ENCODE results near the gene IL4I1.
A peak's percentile ranks its signal among the peaks of the same experiment; 100 is the strongest.

The IL4I1 gene

GRCh38 chr19:49862391-49863253 is 34.1 kb downstream of the IL4I1 start:
- DNase-seq (ENCODE audit: low spot score) = no peak

DNA sequence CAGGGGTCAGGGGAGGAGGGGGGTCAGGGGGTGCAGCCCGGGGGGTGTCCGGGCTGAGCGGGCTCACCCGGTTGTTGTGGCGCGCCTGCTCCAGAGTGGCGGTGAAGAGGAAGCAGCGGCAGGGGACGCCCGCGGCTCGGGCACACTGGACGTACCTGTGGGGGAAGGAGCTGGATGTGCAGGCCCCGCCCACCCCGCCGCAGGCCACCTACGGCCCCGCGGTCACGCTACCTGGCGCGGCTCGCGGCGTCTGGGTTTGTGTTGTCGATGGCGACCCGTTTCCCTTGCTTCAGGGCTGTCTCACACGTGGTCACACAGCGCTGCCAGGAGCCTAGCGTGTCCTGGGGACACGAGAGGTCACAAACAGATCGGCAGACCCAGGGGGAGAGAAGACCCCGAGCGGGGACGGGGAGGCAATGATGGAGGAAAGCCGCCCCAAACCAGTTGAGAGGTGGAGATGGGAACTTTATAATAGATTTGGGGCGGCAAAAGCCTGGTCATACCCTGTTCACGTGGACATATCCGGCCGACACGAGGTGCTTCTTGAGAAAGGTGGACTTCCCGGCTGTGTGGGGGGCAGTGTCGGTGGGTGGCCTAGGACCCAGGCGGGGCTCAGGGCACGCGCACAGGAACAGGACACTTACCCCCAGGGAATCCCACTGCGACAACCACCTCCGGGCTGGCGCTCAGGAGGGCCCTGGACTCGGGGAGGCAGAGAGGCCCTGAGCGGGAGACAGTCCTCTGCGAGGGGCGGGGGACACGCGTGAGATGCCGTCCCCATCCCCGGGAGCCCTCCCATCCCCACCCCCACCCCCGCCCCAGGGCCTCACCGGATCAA is 34.9 kb downstream of the IL4I1 start:
- DNase-seq (ENCODE audit: low spot score) = no peak

DNA sequence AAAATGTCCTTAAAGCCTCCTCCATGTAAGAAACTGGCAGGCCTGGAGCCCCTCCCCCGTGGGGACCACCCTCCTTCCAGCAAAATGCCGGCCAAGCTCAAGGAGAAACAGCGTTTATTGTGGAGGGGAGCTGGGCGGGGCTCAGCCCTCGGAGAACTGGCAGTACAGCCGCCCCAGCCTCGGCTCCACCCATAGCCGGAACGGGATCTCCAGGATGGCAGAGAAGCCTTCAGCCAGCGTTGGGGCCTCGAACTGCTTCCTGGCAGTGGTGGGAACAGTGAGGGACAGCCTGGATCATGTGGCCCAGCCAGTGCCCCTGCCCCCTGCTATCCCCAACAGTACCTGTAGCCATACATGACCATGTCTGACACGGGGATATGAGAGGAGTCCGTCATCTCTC is 35.6 kb downstream of the IL4I1 start:
- DNase-seq (ENCODE audit: low spot score) = no peak

DNA sequence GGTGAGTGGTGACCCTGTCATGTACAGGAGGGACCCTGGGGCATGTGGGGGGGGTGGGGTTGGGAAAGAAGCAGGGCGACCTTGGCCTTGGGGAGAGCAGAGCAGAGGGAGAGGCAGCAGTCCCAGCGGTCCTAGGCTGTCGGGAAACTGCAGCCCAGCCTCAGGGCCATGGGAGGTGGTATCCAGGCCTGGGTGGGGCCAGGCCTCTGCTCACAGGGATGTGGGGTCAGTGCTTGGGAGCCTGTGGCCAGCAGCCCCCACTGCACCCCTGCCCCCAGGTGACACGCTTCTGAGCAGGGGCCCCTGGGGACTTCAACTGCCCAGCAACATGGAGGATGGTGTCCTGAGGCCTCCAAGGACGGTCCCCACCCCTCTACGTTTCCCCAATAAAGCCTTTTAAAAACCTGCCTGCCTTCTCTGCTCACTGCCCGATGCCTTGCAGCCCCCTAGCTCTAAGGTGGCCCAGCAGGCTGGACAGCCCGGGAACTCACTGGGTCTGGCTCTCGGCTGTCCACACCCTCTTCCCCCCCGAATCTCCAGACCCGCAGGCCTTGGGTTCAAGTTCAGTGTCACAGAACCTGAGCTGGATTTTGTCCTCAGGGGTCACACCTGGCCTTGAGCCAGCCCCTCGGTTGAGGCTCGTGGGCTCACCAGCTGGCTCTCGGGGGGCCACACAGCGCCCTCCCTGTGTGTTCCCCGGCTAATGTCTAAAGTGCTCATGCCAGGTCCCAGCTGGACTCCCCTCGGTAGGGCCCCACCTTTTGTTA is 36.2 kb downstream of the IL4I1 start:
- no peak for DNase-seq (ENCODE audit: low spot score)

DNA sequence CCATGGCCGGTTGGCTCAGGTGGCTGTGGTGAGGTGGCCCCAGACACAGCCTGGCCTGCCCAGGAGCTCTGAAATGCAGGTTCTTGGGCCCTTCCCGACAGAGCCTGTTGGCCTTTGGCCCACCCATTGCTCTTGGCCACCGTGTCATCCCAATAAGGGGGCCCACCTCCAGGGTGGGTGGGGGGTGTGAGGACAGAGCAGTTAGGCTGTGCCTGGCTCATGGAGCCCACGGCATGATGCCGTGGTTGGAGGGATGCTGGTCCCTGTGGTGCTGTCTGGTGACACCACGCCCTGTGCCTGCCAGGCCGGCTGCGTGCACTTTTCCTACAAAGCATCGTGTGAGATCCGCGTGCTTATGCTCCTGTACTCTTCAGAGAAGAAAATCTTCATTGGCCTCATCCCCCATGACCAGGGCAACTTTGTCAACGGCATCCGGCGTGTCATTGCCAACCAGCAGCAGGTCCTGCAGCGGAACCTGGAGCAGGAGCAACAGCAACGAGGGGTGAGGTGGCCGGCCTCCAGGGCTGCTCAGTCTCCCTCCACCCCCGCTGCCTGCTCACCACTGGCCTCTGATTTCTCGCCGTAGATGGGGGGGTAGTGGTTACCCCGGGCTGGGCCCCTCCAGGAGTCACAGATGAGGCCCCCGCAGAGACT is 36.9 kb downstream of the IL4I1 start:
- DNase-seq (ENCODE audit: low spot score) = no peak

DNA sequence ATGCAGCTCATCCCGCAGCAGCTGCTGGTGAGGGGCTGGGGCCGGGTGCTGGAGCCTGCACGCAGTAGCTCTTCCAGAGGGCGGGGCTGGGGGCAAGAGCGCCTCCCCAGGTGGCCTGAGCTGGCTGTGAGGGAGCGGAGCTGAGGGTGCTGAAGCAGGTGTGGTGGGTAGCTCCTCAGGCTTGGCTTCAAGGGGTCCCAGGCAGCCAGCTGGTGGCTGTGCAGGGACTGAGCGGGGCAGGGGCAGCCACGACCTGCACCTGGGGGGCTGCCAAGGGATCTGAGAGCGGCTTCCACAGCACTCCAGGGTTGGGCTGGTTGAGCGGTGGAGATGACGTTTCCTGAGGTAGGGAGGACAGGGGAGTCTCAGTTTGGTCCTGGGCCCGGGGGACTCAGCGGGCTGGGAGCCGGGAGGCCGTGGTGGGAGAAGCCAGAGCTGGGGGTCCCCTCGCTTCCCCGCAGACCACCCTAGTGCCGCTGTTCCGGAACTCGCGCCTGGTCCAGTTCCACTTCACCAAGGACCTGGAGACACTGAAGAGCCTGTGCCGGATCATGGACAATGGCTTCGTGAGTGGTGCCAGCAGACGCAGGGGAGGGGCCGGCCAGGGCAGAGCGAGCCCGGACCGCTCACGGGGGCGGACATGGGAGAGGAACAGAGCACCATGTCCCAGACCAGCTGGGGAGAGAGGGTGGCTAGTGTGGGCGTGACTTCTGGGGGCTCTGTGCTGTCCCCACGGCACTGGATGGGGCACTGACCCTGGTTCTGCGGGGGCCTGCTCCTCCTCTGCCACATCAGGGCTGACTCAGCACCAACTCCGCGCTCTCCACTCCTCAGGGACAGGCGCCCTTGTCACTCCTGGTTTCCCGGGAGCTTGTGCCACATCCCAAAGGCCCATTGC is 38.4 kb downstream of the IL4I1 start:
- no peak for DNase-seq (ENCODE audit: low spot score)

- no peak for DNase-seq (ENCODE audit: low spot score)
Measured at GRCh38 chr19:49857838-49858087, 38.9 kb downstream of the IL4I1 start.

DNA sequence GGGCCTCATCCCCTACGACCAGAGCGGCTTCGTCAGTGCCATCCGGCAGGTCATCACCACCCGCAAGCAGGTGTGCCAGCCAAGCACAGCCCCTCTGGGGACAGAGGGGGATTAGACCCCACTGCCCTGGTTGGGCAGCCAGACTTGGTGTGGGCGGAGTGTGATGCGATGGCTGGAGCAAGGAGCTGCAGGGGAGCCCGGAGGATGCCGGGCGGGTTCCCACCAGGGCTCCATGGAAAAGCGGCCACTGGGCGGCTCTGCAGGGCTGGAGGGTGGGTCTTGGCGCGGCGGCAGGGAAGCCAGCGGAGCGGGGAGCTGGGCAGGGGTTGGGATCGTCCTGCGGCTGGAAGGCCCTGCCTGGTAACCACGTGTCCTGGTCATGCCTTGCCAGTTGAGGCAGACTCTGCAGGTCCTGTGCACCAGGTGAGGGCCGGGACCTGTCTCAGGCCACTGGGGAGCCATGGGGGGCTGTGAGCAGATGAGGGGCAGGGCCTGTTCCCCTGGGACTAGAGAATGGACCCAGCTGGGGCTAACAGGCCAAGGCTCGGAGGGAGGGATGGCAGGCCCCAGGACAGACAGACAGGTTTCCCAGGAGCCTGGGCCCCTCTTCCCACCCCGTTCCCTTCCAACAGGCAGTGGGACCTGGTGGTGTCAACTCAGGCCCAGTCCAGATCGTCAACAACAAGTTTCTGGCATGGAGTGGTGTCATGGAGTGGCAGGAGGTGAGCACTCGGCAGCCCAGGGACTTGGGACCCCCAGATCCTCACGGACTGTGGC is 39.4 kb downstream of the IL4I1 start:
- no peak for DNase-seq (ENCODE audit: low spot score)

- no peak for DNase-seq (ENCODE audit: low spot score)
Measured at GRCh38 chr19:49856574-49857021, 40.1 kb downstream of the IL4I1 start.

GRCh38 chr19:49855676-49856573 is 40.8 kb downstream of the IL4I1 start:
- DNase-seq (ENCODE audit: low spot score) = no peak

DNA sequence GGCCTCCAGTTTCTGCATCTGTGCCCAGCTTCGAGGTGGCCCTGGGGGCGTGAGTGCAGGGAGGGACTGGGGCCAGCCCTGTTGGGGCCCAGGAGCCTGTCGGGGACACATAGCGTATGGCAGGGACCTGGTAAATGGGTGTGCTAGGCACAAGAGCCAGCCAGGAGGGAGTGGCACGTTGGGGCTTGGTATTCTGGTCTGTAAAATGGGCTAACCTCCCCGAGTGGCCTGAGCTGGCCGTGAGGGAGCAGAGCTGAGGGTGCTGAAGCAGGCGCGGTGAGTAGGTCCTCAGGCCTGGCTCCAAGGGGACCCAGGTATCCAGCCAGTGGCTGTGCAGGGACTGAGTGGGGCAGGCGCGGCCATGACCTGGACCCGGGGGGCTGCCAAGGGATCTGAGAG is 41.4 kb downstream of the IL4I1 start:
- no peak for DNase-seq (ENCODE audit: low spot score)

DNA sequence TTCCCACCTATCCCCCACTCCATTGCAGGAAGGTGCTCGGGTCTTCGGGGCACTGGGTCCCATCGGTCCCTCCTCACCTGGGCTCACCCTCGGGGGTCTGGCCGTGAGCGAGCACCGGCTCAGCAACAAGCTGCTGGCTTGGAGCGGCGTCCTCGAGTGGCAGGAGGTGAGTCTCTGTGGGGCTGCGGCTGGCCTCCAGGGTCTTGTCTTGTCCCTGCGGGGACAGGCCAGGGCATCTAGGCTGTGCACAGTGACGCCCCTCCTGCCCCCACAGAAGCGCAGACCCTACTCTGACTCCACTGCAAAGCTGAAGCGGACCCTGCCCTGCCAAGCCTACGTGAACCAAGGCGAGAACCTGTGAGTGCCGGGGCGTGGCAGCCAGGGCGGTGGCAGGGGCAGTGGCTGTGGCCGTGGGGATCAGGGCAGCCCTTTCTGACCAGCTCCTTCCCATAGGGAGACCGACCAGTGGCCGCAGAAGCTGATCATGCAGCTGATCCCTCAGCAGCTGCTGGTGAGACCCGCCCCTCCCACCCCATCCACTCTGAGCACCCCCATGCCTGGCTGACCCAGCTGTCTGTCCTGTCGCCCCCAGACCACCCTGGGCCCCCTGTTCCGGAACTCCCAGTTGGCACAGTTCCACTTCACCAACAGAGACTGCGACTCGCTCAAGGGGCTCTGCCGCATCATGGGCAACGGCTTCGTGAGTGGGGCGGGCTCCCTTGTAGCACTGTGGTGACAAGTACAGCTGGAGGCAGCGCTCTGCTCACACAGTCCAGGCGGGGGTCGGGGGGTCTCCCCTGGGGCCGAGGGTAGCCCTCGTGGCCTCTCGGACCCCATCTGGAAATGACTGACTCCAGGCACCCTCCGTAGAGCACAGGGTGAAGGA is 42.1 kb downstream of the IL4I1 start:
- DNase-seq (ENCODE audit: low spot score) = no peak

- no peak for DNase-seq (ENCODE audit: low spot score)
Measured at GRCh38 chr19:49853852-49854377, 42.8 kb downstream of the IL4I1 start.

DNA sequence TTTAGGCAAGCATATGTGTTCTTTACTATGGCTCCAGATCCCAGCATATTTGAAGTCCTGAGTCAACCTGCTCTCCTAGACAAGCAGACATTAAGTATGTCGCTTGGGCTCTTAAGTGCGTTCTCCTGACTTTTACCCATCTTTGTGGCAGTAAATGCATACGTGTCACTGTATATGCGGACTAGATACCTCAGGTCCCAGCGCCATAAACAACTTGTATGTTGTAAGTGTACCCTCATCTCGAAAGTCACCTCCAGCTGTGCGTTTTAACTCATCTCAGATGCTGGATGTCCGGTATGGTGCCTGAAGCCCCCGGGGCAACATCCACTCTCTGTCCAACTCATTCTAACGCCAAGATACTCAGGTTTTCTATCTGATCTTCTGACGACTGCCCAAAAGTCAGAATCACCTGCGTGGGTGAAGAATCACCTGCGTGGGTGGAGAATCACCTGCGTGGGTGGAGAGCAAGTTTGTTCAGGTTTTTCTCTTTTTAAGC is 44.0 kb downstream of the IL4I1 start:
- DNase-seq (ENCODE audit: low spot score) = no peak

- DNase-seq (ENCODE audit: low spot score) = no peak
Measured at GRCh38 chr19:49851456-49852259, 45.0 kb downstream of the IL4I1 start.

- DNase-seq (ENCODE audit: low spot score) = peak; percentile 98
Measured at GRCh38 chr19:49850487-49851342, 46.0 kb downstream of the IL4I1 start, which contains the start of gene PTOV1. Gene PTOV1 (plus strand): TSS chr19:49851159.

Data from AG08395 (cell line).